COLO668 (cell line): Measurements from ENCODE around the gene CRACR2A.

Experiments used
- DNase-seq: peaks from one replicate; lab custom pipeline; 2025; ENCODE audit not compliant: unreplicated experiment; lab: John Stamatoyannopoulos, UW

Gene CRACR2A

GRCh38 chr12:3568695-3569094 lies 184.2 kb downstream of the CRACR2A start:
- no peak for DNase-seq

DNA sequence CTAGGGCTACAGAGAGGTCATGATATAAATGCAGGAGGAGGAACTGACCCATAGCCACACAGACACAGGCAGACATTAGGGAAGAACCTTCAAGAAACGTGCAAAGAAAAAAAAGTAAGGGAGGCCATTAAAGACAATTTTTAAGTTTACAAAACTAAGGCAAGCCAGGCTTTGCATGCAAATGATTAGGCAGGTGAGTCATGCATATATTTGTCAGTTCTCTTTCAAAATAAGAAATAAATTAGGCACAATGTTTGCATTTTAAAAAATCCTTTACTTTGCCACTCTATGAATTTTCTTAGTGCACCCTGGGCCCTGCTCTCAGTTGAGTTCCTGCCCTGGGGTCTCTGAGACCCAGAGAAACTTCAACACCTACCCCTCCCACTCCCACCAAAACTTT lies 186.9 kb downstream of the CRACR2A start:
- no peak for DNase-seq
